Calu3 (cell line): ENCODE results near the gene PHEX. TPM values are rescaled to one million over a fixed set of nuclear protein-coding genes. Genes with fewer than 3 reads are reported as not detected.

Source experiments
- BruUV-seq: library from RNA; stranded (reverse); fragments of 400-500 nt; replicated peaks from 2 replicates; lab custom pipeline; 2021; lab: Mats Ljungman, UMichigan
- CTCF ChIA-PET: fragments of 300-600 bp; sonication (Branson Sonifier 250); formaldehyde crosslinking; loops from one replicate; lab custom pipeline; 2022; ENCODE audit warnings: antibody characterized with exemption; lab: Charles Lee
- DNase-seq: peaks from one replicate; pipeline ENCODE4 v3.0.0; 2022
- H3K27ac Mint-ChIP-seq: one replicate; pipeline ENCODE4 v1.8.0; 2022; ENCODE audit warnings: mixed read lengths; ENCODE audit not compliant: unreplicated experiment
- H3K27me3 Mint-ChIP-seq: one replicate; pipeline ENCODE4 v1.8.0; 2022; ENCODE audit warnings: mixed read lengths; ENCODE audit not compliant: unreplicated experiment
- H3K36me3 Mint-ChIP-seq: one replicate; pipeline ENCODE4 v1.8.0; 2022; ENCODE audit warnings: mild to moderate bottlenecking, moderate library complexity, mixed read lengths; ENCODE audit not compliant: insufficient read depth, unreplicated experiment
- H3K4me1 Mint-ChIP-seq: one replicate; pipeline ENCODE4 v1.8.0; 2022; ENCODE audit warnings: mild to moderate bottlenecking, low read depth, mixed read lengths; ENCODE audit not compliant: unreplicated experiment
- H3K4me3 Mint-ChIP-seq: one replicate; pipeline ENCODE4 v1.8.0; 2022; ENCODE audit warnings: mild to moderate bottlenecking, low read depth, moderate library complexity, mixed read lengths; ENCODE audit not compliant: unreplicated experiment
- H3K9me3 Mint-ChIP-seq: one replicate; pipeline ENCODE4 v1.8.0; 2022; ENCODE audit warnings: low read depth, mixed read lengths; ENCODE audit not compliant: unreplicated experiment
- intact Hi-C: fragments of 100-400 bp; cut with micrococcal nuclease; formaldehyde crosslinking; loops from one replicate; pipeline ENCODE4 v1.10.0; 2022; ENCODE audit not compliant: unreplicated experiment
- total RNA-seq: library from RNA; stranded (reverse); gene quantifications from 2 replicates; pipeline ENCODE4 v1.2.3, GENCODE V29; 2022
- TF ChIP-seq, protein P1 (sequence below): fragments of 200-600 bp; IDR thresholded peaks from one replicate; pipeline ENCODE4 v1.8.0; 2022; ENCODE audit warnings: antibody characterized with exemption; ENCODE audit not compliant: unreplicated experiment

The PHEX gene
- total RNA-seq, 1 experiment from 2014 or later, result 0.57 TPM

DNA sequence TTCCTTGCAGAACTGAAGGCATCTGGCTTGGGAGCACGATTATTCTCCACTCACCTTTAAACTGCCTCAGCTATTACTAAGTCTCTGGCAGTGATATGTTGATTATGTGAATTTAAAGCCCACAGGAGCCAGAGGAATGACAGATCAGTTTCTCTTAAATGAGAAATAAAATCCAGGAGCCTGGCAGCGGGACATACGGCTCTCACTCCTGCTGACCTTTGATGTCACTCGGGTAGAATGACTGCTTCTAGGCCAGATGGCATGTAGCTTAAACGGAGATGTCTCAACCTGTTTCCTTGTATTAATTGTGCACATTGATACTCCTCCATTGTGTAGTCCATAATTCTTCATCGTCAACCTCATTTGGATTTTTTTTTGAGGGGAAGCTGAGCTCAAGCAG is 236.6 kb downstream of the PHEX start:
- no peak for DNase-seq
- H3K27ac Mint-ChIP-seq, result no peak overlapping the region
- intact Hi-C loops, result no loop called here
- H3K36me3 Mint-ChIP-seq, result no peaks in the 10 kb centered on the region
- TF ChIP-seq, protein P1, sequence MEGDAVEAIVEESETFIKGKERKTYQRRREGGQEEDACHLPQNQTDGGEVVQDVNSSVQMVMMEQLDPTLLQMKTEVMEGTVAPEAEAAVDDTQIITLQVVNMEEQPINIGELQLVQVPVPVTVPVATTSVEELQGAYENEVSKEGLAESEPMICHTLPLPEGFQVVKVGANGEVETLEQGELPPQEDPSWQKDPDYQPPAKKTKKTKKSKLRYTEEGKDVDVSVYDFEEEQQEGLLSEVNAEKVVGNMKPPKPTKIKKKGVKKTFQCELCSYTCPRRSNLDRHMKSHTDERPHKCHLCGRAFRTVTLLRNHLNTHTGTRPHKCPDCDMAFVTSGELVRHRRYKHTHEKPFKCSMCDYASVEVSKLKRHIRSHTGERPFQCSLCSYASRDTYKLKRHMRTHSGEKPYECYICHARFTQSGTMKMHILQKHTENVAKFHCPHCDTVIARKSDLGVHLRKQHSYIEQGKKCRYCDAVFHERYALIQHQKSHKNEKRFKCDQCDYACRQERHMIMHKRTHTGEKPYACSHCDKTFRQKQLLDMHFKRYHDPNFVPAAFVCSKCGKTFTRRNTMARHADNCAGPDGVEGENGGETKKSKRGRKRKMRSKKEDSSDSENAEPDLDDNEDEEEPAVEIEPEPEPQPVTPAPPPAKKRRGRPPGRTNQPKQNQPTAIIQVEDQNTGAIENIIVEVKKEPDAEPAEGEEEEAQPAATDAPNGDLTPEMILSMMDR, result no peak
- H3K4me3 Mint-ChIP-seq, result no peak overlapping the region
- BruUV-seq, result no TSS peak
- peaks cover 12% of the 10 kb centered on the region for H3K27me3 Mint-ChIP-seq
- no peaks in the 10 kb centered on the region for H3K4me1 Mint-ChIP-seq
- CTCF ChIA-PET, result no interaction called here
- no peaks in the 10 kb centered on the region for H3K9me3 Mint-ChIP-seq

DNA sequence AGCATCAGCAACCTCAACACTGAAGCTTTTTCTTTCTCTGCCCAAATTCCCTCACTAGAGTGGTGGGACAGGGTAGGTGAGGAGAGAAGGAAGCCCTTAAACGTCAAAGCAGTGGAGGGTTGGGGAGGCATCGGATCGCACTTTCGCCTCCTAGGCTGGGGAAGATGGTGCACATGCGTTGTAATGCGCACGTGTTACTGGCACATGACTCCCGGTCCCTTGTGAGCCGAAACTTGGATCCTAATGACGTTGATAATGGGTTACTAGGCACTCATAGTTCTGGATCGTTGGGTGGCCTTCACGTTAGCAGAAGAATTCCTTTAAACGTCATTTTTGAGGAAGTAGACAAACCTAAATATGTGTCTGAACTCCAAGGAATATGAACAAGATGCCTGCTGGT is 240.5 kb downstream of the PHEX start, which contains the start of gene CBLL2:
Gene CBLL2 (plus strand): TSS at position 301 of the 400 bp plus-strand sequence. CDS start 79 bp downstream, at position 380.
- CTCF ChIA-PET, result no interaction called here
- no TSS peak for BruUV-seq
- H3K27me3 Mint-ChIP-seq, result no peaks in the 10 kb centered on the region
- H3K9me3 Mint-ChIP-seq, result no peaks in the 10 kb centered on the region
- H3K27ac Mint-ChIP-seq, result no peak within 1 kb of the TSS
- no peaks in the 10 kb centered on the region for H3K4me1 Mint-ChIP-seq
- H3K36me3 Mint-ChIP-seq, result no peaks in the 10 kb centered on the region
- no peak within 1 kb of the TSS for H3K4me3 Mint-ChIP-seq
- TF ChIP-seq, protein P1, result no peak
- intact Hi-C loops, result loop anchor here (10.0 kb wide), 1 partner anchor 188 kb away; no protein-coding TSS in a partner anchor
- no peak for DNase-seq

DNA sequence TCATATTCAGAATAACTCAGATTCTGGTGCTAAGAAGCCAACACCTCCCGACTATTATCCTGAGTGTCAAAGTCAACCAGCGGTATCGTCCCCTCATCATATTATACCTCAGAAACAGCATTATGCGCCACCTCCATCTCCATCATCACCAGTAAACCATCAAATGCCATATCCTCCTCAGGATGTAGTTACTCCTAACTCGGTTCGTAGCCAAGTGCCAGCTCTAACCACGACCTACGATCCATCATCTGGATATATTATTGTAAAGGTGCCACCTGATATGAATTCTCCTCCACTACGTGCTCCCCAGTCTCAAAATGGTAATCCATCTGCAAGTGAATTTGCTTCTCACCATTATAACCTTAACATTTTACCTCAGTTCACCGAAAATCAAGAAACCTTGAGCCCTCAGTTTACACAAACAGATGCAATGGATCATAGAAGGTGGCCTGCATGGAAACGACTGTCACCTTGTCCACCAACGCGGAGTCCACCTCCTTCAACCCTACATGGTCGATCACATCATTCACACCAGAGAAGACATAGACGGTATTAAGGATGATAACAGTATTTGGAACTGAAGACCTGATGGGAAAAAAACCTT is 241.7 kb downstream of the PHEX start:
- CTCF ChIA-PET, result no interaction called here
- Mint-ChIP-seq H3K27me3 (no peaks in the 10 kb centered on the region), H3K27ac (no peak overlapping the region), H3K9me3 (no peaks in the 10 kb centered on the region), H3K4me1 (no peaks in the 10 kb centered on the region), H3K4me3 (no peak overlapping the region), H3K36me3 (no peaks in the 10 kb centered on the region)
- TF ChIP-seq, protein P1, result no peak
- intact Hi-C loops, result loop anchor here (10.0 kb wide), 1 partner anchor 189 kb away; no protein-coding TSS in a partner anchor
- no TSS peak for BruUV-seq
- DNase-seq, result no peak

DNA sequence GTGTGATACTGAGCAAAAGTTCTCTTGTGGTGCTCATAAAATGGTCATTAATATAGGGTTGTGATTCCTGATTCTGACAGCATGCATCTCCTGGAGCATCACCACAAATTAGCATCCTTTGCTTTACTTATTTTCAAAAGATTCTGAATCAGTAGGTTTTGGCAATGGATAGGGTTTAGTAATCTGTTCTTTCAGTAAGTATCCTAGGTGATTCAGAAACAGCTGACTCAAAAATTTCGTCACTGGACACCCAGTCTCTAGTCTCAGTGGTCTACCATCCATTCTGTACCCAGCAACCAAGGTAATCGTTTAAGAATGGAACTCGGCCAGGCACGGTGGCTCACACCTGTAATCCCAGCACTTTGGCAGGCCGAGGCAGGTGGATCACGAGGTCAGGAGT is 244.7 kb downstream of the PHEX start:
- CTCF ChIA-PET, result interaction anchor here (0.7 kb wide), 1 partner anchor 231 kb away, joined by 3 read pairs; no protein-coding TSS in a partner anchor
- TF ChIP-seq, protein P1, result no peak
- no peak overlapping the region for H3K27ac Mint-ChIP-seq
- H3K4me1 Mint-ChIP-seq, result no peaks in the 10 kb centered on the region
- H3K9me3 Mint-ChIP-seq, result no peaks in the 10 kb centered on the region
- H3K36me3 Mint-ChIP-seq, result no peaks in the 10 kb centered on the region
- H3K4me3 Mint-ChIP-seq, result no peak overlapping the region
- no TSS peak for BruUV-seq
- DNase-seq, result no peak
- intact Hi-C loops, result loop anchor here (10.0 kb wide), 1 partner anchor 192 kb away; no protein-coding TSS in a partner anchor
- no peaks in the 10 kb centered on the region for H3K27me3 Mint-ChIP-seq
